Amniotic epithelial cell (primary cell): ENCODE measurements around the gene TUT1.

Experiments used
- DNase-seq: peaks from one replicate; pipeline ENCODE4 v3.0.0-alpha.2; 2010; ENCODE audit warnings: low read depth

The TUT1 gene

DNA sequence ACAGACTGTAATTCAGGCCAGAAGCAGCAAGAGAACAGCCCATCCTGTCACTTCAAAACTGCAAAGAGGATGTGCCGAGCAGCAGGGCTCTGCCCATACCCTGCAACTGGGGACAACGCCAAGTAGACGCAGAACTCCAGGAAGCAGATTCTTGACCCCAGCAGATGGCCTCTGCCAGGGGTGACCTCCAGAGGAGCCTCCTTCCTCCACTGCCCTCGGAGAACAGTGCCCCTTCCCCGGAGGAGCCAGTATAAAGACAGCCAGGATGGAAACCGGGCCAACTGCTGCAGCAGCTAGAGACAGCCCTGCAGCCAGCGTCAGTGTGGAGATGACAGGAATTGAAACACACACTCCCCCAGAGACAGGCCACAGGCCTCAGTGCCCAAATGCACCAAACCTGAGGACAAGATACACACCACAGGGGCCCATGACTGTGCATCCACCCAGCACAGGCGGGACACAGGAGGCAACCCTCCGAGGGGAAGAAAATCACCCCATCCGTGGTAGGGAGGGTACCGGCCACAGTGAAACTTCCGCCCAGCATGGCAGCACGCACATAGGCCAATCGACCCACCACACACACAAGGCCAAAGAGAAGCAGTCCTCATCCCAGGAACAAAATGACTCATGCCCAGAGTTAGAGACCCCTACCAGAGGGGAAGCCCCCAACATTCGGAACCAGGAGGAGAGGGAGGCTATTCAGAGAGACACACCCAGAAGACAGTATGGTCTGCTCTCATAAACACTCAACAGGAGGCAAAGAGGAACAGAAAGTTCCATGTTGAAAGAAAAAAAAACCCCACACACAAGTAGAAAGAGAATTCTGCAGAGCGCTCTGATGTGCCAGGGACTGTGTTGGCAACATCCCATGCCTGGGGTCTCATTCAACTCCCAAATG, 50.3 kb downstream of the TUT1 start:
- DNase-seq = no peak

DNA sequence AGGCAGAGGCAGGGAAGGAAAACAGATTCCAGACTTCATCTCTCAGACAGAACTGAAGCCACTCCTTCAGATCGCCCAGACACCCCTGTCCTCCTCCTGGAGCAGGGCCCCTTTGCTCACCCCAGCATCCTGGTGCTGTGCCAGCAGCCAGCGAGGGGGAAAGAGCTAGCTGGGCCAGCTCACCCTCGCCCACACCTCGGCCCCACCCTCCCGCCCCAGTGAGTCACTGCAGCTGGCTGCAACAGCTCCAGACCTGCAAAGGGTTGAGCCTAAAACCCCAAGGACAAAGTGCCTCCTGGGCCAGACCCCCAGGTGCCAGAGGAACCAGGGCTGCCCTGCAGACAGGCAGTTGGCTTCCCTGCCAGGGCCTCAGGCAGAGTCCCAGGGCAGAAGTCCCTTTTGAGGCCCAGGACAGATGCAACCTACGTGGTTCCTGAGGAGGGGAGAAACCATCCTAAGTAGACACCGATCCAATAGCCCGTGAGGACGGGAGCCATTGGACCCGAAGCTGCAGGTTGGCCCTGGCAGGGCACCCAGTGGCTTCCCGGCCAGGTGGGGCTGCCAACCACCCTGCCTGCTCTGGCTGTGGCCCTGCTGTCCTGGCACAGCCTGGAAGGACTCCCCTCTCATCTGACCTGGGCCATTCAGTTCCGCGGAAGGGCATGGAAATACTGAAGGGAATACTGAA, 51.9 kb downstream of the TUT1 start:
- DNase-seq = peak; percentile 92

DNA sequence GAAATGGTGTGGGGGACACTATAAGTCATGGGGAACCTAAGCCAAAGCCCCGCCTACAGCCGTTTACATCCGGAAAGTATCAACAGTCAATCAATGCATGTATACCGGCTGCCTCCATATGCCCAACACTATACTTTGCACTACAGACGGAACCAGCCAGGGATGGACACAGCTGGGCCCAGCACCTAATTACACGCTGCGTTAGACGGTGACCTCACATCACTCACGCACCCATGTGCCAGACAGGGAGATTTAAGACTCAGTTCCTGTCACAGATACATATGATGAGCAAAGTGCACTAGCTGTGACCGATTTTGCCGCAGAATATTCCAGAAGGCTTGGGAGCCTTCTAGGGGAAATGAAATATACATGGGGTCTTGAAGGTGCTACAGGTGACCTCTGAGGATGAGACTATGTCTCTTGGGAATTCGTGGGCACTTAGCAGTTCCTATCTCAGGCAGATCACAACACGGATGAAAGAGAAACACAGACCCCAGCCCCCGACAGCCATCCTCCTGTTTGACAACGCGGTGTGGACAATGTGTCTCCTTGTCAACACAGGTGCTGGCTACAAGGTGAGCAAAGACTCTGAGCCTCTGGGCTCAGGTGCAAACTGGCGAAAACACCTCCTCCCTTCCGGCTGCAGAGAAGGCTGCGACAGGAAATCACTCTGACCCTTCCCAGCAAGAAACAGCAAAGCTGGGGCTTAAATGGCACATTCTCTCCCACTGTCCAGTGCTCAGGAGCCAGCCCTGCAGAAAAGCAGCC, 52.7 kb downstream of the TUT1 start:
- DNase-seq = no peak

DNA sequence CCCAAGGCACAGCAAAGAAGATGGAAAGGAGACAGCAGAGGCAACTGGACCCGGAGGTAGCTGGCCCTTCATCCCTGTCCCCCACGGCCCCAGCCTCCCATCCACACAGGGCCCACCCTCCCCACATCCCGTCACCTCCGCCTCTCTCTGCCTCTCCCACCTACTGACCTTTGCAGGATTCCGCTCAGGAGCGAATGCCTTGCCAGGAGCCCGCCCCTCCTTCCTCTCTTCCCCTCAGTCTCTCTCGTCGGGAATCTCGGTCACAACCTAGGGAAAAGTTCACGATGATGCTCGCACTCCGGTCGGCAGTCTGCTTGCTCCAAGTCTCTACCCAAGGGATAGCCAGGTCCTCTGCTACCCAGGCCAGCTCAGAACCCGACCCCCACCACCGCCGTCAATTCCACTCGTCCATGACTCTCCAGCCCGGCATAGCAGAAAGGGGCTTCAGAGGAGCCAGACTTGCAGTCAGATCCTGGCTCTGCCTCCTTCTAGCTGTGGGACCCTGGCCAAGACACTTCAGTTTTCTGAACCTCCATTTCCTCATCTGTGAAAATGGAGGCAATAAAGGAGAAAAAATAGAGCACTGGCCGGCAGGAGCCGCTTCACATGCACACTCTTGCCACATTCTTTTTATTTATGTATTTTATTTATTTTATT, 54.9 kb downstream of the TUT1 start:
- DNase-seq = no peak

DNA sequence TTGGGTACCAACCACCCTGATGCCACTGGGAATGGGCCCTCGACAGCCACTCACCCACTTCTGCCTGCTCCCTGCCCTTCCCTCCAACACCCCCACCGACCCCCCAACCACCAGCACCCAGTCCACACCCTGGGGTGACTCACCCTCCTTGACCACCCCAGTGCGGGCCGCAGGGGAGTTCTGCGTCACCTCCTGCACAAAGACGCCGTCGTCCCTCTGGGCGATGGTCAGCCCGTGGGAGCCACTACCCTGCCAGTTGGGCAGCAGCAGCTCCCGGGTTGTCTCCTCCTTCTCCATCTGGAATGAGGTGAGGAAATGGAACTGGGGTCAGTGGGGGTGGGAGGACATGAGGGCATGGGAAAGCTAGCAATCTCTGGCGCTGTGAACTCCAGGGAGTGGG, 55.5 kb downstream of the TUT1 start:
- DNase-seq = no peak

DNA sequence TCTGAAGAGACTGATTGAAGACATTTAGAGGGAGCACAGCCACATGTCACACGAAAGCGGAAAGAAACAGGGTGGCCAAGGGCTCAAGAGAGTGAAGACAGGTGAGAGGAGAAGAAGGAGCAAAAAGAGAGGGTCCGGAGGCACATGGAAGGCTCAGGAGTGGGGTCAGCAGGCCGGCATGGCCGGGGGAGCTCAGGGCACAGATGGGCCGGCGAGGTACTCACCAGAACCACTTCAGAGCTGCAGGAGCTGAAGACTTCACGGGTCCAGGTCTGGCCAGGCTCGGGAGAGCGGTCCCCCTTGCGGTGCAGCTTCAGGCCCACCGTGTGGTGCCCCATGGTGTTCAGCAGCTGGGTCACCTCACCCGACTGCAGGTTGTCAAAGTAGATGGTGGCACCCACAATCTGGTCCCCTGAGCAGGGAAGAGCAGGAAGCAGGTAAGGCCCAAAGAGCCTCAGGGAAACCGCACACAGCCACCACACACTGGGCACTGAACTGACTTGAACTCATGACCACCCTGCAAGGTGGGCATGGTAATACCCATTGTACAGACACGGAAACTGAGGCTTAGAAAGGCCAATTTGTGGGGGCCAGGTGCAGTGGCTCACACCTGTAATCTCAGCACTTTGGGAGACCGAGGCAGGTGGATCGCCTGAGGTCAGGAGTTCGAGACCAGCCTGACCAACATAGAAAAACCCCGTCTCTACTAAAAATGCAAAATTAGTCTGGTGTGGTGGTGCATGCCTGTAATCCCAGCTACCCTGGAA, 56.4 kb downstream of the TUT1 start:
- DNase-seq = no peak

DNA sequence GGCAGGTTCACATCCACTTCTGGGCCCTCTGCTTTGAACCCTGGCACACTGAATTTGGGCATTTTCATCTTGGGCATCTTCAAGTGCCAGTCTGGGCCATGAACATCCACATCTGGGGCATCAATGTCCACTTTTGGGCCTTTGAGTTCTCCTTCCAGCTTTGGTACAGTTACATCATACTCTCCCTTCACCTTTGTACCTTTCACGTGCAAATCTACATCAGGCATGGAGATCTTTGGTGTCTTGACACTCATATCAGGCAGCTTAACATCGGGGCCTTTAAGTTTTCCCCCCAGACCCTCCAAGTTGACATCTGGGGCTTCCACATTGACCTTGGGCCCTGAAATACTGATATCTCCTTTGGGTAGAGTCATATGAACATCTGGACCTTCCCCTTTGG, 59.2 kb downstream of the TUT1 start:
- DNase-seq = no peak
